ENCODE results near the gene CTDP1.

DNA sequence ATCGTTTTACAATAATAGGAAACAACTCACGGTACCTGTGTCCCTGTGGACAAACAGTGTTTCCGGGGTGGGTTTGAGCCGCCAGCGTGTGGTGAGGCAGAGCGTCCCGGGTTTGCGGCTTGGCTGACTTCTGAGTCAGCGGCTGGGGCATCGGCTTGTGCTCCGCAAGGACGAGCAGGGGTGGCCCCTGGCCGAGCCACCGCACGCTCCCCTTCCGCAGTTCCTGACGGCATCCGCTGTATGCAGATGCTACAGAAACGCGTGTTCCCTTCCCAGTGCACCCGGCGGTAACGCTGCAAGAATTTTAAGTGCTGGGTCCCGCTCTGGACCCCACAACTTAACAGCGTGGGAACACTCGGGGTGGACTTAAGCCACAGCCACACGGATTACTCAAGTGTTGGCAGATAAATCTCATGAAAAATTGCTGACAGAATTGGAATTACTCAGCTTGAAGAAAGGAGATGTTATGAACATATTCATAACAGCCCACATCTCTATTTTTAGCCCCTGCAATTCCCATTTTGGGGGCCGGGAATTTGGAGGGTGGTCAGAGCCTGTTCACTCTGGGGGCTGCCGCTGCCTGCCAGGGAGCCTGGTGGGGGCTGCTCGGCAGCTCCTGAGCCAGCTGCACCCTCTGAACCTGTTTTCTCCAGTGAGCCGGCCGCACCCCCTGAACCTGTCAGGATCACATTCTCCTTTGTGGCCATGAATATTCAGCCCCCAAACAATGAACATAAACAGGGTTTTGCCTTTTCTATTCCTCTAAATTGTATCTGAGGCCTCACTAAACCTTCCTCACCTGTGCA, 105.6 kb downstream of the CTDP1 start:
- TF ChIP-seq POLR2A (IDR thresholded peaks at IDR 0.05) = no peak
- TF ChIP-seq CTCF (IDR thresholded peaks at IDR 0.05) = no peak

Measured in adrenal gland (tissue), 5 donors.